HG03196 (cell line): Measurements from ENCODE around the gene SLC39A11.

Experiments used
- ATAC-seq: cut with Tn5 transposase; IDR thresholded peaks from one replicate; pipeline ENCODE4 v1.9.1; 2021; ENCODE audit not compliant: unreplicated experiment

Gene SLC39A11

GRCh38 chr17:72984145-72984925 lies 108.2 kb downstream of the SLC39A11 start:
- no peak for ATAC-seq

- ATAC-seq, result no peak
Measured at GRCh38 chr17:72982680-72983079, 109.8 kb downstream of the SLC39A11 start.

- ATAC-seq, result no peak
Measured at GRCh38 chr17:72978593-72979218, 113.8 kb downstream of the SLC39A11 start.

GRCh38 chr17:72977771-72978417 lies 114.6 kb downstream of the SLC39A11 start:
- no peak for ATAC-seq

- peak; percentile 56 for ATAC-seq
Measured at GRCh38 chr17:72976971-72977770, 115.3 kb downstream of the SLC39A11 start.

- ATAC-seq, result no peak
Measured at GRCh38 chr17:72975509-72975908, 117.0 kb downstream of the SLC39A11 start.

GRCh38 chr17:72974605-72975232 lies 117.8 kb downstream of the SLC39A11 start:
- ATAC-seq, result no peak

- ATAC-seq, result no peak
Measured at GRCh38 chr17:72972263-72972951, 120.1 kb downstream of the SLC39A11 start.

- ATAC-seq, result no peak
Measured at GRCh38 chr17:72971226-72971880, 121.1 kb downstream of the SLC39A11 start.

GRCh38 chr17:72970797-72971196 lies 121.7 kb downstream of the SLC39A11 start:
- no peak for ATAC-seq

- ATAC-seq, result no peak
Measured at GRCh38 chr17:72970246-72970645, 122.2 kb downstream of the SLC39A11 start.

- no peak for ATAC-seq
Measured at GRCh38 chr17:72969293-72969906, 123.1 kb downstream of the SLC39A11 start.

- no peak for ATAC-seq
Measured at GRCh38 chr17:72968798-72969197, 123.7 kb downstream of the SLC39A11 start.

GRCh38 chr17:72967977-72968585 lies 124.4 kb downstream of the SLC39A11 start:
- ATAC-seq, result no peak

GRCh38 chr17:72967277-72967970 lies 125.1 kb downstream of the SLC39A11 start:
- ATAC-seq, result no peak

GRCh38 chr17:72962106-72962505 lies 130.4 kb downstream of the SLC39A11 start:
- ATAC-seq, result no peak

GRCh38 chr17:72955391-72956140 lies 136.9 kb downstream of the SLC39A11 start:
- ATAC-seq, result no peak
